ENCODE data around the gene ASCC2. TPM values are rescaled to one million over a fixed set of nuclear protein-coding genes. Genes with fewer than 3 reads are reported as not detected.

ASCC2 gene
- total and polyA plus RNA-seq, 2 experiments from 2014 or later: 30.5 to 31.3 TPM

DNA sequence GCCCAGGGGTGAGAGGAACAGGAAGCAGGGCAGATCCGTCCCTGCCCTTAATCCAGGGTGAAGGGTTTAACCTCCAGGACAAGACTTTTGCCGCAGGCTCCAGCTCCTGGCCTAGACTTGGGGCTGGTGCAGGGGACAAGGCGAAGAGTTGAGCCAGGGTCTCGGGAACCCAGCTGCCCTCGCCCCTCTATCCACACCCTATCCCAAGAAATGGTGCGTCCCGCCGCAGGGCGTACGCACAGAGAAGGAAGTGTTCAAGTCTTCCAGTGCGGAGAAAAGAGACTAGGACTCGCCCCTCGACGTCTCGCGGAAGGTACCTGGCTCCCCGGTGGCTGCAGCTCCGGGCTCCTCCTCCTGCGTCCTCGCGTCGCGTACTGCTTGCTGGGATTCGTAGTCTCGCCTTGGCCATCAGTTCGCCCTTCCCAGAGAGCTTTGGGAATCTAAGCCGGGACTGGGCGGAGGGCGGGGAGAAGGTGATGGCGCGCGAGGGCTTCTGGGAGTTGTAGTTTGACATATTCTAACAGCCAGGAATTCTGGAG lies 71.4 kb downstream of the ASCC2 start, which contains the start of gene ZMAT5:
Gene ZMAT5, minus strand, starts transcription at position 376 of the 539 bp plus-strand sequence. CDS start 18,463 bp downstream, outside the sequence.
- no peaks in the 10 kb centered on the region for H3K36me3 ChIP-seq (ENCODE audit: insufficient read depth)
- H3K27ac Mint-ChIP-seq: peak within 1 kb of the TSS; percentile 99
- H2AFZ ChIP-seq: peak within 1 kb of the TSS; percentile 98
- H4K20me1 ChIP-seq (replicated peaks; ENCODE audit: insufficient read depth): peaks cover 4% of the 10 kb centered on the region
- H3K4me1 Mint-ChIP-seq: peaks cover 15% of the 10 kb centered on the region
- peak within 1 kb of the TSS; percentile 99 for H3K4me2 ChIP-seq
- DNase-seq (ENCODE audit: low spot score): peak; percentile 99
- peak within 1 kb of the TSS; percentile 82 for H3K4me3 ChIP-seq
- H3K4me1 ChIP-seq (ENCODE audit: insufficient read depth): peaks cover 11% of the 10 kb centered on the region
- H3F3A ChIP-seq (replicated peaks; ENCODE audit: low read depth): peaks cover 4% of the 10 kb centered on the region; the same call in 1 of the 2 replicates
- ATAC-seq: peak; percentile 97
- no peaks in the 10 kb centered on the region for H3K27me3 ChIP-seq (ENCODE audit: insufficient read depth)
- H3K9me2 ChIP-seq (ENCODE audit: insufficient read depth): no peaks in the 10 kb centered on the region
- H3K4me3 Mint-ChIP-seq: peak within 1 kb of the TSS; percentile 100
- peak within 1 kb of the TSS; percentile 79 for H3K27ac ChIP-seq (ENCODE audit: low read depth)
- peaks cover 13% of the 10 kb centered on the region for H3K27me3 Mint-ChIP-seq (ENCODE audit: insufficient read depth, low read depth, poor library complexity)
- TF ChIP-seq POLR2AphosphoS5 (IDR thresholded peaks at IDR 0.05; ENCODE audit: low read depth) (peak; percentile 92), CREB1 (CRISPR knock-in tag; IDR thresholded peaks at IDR 0.05; ENCODE audit: low read depth) (peak; percentile 68; the same call in 1 of the 2 replicates), EZH2 (IDR thresholded peaks at IDR 0.05; ENCODE audit: low read depth, unreplicated experiment) (no peak), ZNF114 (CRISPR knock-in tag; IDR thresholded peaks at IDR 0.05) (no peak), EZH2phosphoT487 (IDR thresholded peaks at IDR 0.05; ENCODE audit: unreplicated experiment) (no peak), ZNF462 (CRISPR knock-in tag; IDR thresholded peaks at IDR 0.05) (no peak), ZNF331 (CRISPR knock-in tag; IDR thresholded peaks at IDR 0.05; ENCODE audit: low read depth) (no peak), STAT1 (IDR thresholded peaks at IDR 0.05; ENCODE audit: unreplicated experiment) (no peak), JUNB (IDR thresholded peaks at IDR 0.05; ENCODE audit: unreplicated experiment) (no peak), NANOG (IDR thresholded peaks at IDR 0.05; ENCODE audit: borderline replicate concordance) (no peak)
- TF ChIP-seq, protein P1, sequence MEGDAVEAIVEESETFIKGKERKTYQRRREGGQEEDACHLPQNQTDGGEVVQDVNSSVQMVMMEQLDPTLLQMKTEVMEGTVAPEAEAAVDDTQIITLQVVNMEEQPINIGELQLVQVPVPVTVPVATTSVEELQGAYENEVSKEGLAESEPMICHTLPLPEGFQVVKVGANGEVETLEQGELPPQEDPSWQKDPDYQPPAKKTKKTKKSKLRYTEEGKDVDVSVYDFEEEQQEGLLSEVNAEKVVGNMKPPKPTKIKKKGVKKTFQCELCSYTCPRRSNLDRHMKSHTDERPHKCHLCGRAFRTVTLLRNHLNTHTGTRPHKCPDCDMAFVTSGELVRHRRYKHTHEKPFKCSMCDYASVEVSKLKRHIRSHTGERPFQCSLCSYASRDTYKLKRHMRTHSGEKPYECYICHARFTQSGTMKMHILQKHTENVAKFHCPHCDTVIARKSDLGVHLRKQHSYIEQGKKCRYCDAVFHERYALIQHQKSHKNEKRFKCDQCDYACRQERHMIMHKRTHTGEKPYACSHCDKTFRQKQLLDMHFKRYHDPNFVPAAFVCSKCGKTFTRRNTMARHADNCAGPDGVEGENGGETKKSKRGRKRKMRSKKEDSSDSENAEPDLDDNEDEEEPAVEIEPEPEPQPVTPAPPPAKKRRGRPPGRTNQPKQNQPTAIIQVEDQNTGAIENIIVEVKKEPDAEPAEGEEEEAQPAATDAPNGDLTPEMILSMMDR (conservative IDR thresholded peaks at IDR 0.05; ENCODE audit: low read depth in 2 of 2): no peak
- TF ChIP-seq, protein P2, sequence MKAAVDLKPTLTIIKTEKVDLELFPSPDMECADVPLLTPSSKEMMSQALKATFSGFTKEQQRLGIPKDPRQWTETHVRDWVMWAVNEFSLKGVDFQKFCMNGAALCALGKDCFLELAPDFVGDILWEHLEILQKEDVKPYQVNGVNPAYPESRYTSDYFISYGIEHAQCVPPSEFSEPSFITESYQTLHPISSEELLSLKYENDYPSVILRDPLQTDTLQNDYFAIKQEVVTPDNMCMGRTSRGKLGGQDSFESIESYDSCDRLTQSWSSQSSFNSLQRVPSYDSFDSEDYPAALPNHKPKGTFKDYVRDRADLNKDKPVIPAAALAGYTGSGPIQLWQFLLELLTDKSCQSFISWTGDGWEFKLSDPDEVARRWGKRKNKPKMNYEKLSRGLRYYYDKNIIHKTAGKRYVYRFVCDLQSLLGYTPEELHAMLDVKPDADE (IDR thresholded peaks at IDR 0.05): peak; percentile 95
- TF ChIP-seq, protein P3, sequence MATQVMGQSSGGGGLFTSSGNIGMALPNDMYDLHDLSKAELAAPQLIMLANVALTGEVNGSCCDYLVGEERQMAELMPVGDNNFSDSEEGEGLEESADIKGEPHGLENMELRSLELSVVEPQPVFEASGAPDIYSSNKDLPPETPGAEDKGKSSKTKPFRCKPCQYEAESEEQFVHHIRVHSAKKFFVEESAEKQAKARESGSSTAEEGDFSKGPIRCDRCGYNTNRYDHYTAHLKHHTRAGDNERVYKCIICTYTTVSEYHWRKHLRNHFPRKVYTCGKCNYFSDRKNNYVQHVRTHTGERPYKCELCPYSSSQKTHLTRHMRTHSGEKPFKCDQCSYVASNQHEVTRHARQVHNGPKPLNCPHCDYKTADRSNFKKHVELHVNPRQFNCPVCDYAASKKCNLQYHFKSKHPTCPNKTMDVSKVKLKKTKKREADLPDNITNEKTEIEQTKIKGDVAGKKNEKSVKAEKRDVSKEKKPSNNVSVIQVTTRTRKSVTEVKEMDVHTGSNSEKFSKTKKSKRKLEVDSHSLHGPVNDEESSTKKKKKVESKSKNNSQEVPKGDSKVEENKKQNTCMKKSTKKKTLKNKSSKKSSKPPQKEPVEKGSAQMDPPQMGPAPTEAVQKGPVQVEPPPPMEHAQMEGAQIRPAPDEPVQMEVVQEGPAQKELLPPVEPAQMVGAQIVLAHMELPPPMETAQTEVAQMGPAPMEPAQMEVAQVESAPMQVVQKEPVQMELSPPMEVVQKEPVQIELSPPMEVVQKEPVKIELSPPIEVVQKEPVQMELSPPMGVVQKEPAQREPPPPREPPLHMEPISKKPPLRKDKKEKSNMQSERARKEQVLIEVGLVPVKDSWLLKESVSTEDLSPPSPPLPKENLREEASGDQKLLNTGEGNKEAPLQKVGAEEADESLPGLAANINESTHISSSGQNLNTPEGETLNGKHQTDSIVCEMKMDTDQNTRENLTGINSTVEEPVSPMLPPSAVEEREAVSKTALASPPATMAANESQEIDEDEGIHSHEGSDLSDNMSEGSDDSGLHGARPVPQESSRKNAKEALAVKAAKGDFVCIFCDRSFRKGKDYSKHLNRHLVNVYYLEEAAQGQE (IDR thresholded peaks at IDR 0.05; ENCODE audit: unreplicated experiment): no peak
- H3K9me3 Mint-ChIP-seq: no peaks in the 10 kb centered on the region
- peaks cover 28% of the 10 kb centered on the region for H3K36me3 Mint-ChIP-seq (ENCODE audit: low read depth)
- peaks cover 24% of the 10 kb centered on the region for H3K79me2 ChIP-seq (replicated peaks; ENCODE audit: insufficient read depth)
